GM12801 (cell line): ENCODE data around the gene ABHD12.

Experiments used
- CTCF ChIP-seq: IDR thresholded peaks from one replicate; pipeline ENCODE4 v1.5.1; 2011; ENCODE audit warnings: control low read depth; ENCODE audit not compliant: insufficient read length; ENCODE audit errors: extremely low read depth

Gene ABHD12

GRCh38 chr20:25276533-25277050 is 114.0 kb downstream of the ABHD12 start:
- no peak for TF ChIP-seq CTCF

GRCh38 chr20:25275813-25276532 is 114.7 kb downstream of the ABHD12 start:
- TF ChIP-seq CTCF, result no peak

GRCh38 chr20:25274891-25275812 is 115.5 kb downstream of the ABHD12 start:
- no peak for TF ChIP-seq CTCF

GRCh38 chr20:25274481-25274880 is 116.2 kb downstream of the ABHD12 start:
- TF ChIP-seq CTCF, result no peak

- no peak for TF ChIP-seq CTCF
Measured at GRCh38 chr20:25273541-25274358, 116.9 kb downstream of the ABHD12 start.

- no peak for TF ChIP-seq CTCF
Measured at GRCh38 chr20:25273046-25273445, 117.6 kb downstream of the ABHD12 start.
